Activated CD8-positive, alpha-beta memory T cell treated with anti-CD3 and anti-CD28 coated beads, Interleukin-2, amount 50 U/mL, for 4 hours (primary cell): Measurements from ENCODE around the gene SLC2A10.
A peak's percentile ranks its signal among the peaks of the same experiment; 100 is the strongest.
"Not testable (repeated sequence)": the region's sequence is repeated elsewhere in the genome, so short reads cannot be mapped to it uniquely, and the experiment has no call there.

Experiments used
- DNase-seq: peaks from one replicate; pipeline ENCODE4 v3.0.0-alpha.2; 2020

The SLC2A10 gene

GRCh38 chr20:46709459-46710152 lies at the start of gene SLC2A10:
Gene SLC2A10, plus strand, starts transcription at chr20:46709649. Its CDS starts 88 bp downstream, at chr20:46709737.
- DNase-seq, result no peak

DNA sequence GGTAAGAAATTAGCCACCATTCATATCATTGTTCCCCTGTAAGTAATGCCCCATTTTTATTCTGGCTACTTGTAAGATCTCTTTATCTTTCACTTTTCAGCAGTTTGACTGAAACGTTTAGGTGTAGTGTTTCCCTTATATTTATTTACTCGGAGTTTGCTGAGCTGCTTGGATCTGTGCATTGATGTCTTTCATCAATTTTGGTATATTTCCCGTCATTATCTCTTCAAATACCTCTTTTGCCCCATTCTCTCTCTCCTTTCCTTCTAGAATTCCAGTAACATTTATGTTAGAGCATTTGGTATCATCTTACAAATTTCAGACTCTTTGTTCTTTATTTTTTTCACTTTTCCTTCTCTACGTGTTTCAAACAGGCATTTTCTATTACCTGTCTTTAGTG lies 49.0 kb upstream of the SLC2A10 start:
- no peak for DNase-seq

GRCh38 chr20:46661659-46662058 lies 47.8 kb upstream of the SLC2A10 start:
- no peak for DNase-seq

DNA sequence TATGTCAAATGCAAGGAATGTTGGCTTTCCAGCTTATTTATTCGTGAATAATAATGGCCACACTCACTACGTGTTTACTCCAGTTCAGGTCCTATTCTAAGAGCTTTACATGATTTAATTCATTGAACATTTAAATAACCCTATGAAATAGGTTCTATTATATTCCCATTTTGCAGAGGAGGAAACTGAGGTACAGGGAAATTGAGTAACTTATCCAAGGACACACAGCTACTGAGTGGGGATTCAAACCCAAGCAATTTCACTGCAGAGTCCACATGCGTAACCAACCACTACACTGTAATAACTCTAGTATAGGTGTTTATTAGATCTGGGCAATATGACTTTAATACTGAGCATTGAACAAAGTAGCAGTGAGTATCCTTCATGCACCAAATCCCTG lies 45.9 kb upstream of the SLC2A10 start:
- DNase-seq, result no peak

- DNase-seq, result no peak
These were observed 43.8 kb upstream of the SLC2A10 start for GRCh38 chr20:46665602-46666001.

DNA sequence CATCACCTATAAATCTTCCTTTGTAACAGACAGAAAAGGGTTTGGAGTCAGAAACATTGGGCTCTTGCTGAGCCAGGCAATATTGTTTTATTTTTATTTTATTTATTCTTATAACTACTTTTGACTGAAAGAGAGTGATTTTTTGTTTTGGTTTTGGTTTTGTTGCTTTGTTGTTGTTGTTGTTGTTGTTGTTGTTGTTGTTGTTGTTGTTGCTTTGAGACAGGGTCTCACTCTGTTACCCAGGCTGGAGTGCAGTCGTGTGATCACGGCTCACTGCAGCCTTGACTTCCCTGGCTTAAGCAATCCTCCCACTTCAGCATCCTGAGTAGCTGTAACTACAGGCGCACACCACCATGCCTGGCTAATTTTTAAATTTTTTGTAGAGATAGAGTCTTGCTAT lies 43.1 kb upstream of the SLC2A10 start:
- no peak for DNase-seq

- DNase-seq, result no peak
These were observed 42.5 kb upstream of the SLC2A10 start for GRCh38 chr20:46666818-46667515.

- DNase-seq, result no peak
These were observed 39.2 kb upstream of the SLC2A10 start for GRCh38 chr20:46670228-46670584.

DNA sequence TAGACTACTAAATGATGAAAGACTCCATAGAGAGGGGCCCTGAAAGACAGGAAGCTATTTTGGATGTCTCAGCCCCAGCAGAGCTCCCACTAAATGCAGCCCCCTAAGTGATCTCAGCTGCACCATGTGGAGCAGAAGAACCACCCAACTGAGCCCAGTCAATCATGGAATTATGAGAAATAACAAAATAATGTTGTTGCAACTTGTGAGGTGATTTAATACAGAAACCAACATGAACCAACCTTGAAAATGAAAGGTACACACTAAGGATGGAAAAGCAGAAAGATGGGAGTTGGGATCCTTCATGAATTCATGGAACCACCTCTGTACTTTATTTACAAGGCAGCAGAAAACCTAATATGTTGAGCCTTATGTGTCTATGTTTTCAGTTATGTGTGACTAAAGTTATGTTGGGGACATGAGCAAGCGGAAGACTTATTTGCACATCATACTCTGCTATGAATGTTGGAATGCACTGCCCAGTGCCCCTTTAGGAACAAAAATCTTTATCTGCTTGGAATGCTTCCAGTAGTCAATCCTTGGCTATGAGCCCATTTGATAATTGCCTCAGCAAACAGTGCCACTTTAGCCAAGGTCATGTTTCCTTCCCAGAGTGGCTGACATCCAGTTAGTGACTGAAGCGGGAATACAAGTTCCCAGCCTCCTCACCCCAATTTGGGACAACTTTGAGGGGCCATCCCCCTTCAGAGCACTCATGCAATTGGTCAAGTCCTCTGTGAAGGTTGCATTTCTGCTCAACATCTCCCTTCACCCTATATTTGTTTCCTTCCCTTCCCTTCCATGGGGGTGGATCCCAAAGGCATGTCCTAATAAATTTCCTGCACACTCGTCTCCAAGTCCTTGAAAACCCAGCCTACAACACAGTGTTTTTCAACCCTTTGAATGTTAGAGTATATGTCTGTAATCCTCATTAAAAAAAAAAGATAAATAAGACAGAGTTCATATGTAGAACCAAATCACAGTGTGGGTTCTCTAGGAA lies 38.6 kb upstream of the SLC2A10 start:
- DNase-seq, result no peak

- no peak for DNase-seq
These were observed 37.4 kb upstream of the SLC2A10 start for GRCh38 chr20:46671866-46672542.

- no peak for DNase-seq
These were observed 36.8 kb upstream of the SLC2A10 start for GRCh38 chr20:46672543-46673148.

DNA sequence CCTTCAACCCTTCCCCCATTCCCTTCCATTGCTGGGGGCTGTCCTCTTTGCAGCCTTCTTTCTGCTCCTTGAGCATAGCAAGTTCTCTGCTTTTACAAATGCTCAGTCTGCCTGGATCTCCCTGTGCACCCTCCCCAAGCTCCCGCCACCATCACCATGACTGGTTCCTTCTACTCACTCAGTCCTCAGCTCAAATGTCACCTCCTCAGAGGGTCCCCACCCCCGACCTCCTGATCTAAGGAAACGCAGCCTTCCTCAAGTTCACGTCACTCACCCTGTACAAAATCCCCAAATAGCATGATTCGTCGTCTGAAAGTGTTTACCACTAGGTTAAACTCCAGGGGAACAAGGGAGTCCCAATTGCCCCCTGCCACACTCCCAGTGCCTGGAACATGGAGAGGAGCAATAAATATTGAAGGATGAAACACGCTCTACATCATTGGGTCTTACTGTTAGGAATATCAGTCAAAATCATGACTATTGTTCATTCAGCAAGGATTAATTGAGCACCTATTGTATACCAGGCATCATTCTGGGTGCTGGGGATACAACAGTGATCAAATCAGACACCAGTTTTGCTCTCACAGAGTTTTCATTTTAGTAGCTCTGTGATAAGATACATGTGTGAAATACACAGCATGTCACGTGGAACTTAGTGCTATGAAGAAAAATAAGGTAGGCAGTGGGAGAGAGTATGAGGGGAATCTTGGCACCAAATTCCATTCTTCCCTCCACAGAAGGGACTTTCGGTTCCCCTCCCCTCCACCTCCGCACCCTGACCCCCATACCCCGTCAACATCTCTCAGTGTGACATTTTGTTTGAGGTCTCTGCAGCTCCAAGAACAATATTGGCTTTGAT lies 35.8 kb upstream of the SLC2A10 start:
- no peak for DNase-seq

- no peak for DNase-seq
These were observed 35.0 kb upstream of the SLC2A10 start for GRCh38 chr20:46674253-46675083.

- not testable (repeated sequence) for DNase-seq
These were observed 32.7 kb upstream of the SLC2A10 start for GRCh38 chr20:46676649-46677316.

- no peak for DNase-seq
These were observed 31.8 kb upstream of the SLC2A10 start for GRCh38 chr20:46677608-46678007.

GRCh38 chr20:46678516-46678915 lies 30.9 kb upstream of the SLC2A10 start:
- no peak for DNase-seq

GRCh38 chr20:46680684-46681031 lies 28.8 kb upstream of the SLC2A10 start:
- DNase-seq, result no peak

DNA sequence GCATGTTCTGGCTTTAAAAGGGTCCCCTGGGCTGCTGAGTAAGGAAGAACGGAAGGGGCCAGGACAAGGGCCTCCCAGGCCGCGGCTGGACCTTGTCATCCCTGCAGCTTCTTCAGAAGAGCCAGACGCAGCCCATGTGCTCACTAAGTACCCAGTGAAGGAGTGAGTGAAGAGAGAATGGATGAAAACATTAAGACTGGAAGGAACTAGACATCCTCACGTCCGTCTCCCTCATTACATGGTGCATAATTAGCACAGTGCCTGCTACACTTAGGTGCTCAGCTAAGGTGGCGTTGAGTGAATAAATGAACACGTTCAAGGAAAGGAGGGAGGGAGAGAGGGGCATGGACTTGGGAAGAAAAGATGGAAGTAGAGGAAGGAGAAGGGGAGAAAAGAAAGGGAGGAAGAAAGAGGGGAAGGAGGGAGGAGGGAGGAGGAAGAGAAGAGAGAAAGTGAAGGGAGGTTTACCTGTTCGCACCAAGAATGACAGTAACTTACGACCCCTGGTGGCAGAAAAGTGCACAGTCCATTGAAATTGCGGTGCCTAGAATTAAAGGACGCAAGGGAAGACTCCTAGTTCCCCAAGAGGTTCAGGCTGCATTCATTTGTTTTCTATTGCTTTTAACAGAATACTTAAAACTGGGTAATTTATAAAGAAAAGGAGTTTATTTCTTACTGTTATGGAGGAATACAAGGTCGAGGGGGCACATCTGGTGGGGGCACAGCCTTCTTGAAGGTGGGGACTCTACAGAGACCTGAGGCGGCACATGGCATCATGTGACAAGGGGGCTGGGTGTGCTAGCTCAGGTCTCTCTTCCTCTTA lies 28.2 kb upstream of the SLC2A10 start:
- peak; percentile 72 for DNase-seq
